Stimulated activated CD4-positive, alpha-beta T cell treated with anti-CD3 and anti-CD28 coated beads, Interleukin-15, amount 100 ng/mL, for 1 hour (primary cell): ENCODE measurements around the gene IKZF1.

Source experiments
- DNase-seq, 2 donors: peaks; one replicate each; pipeline ENCODE4 v3.0.0-alpha.2; 2020; ENCODE audit warnings: low read depth in 1 of 2, low spot score in 1 of 2

The IKZF1 gene

GRCh38 chr7:50436133-50436806 lies 131.8 kb downstream of the IKZF1 start:
- DNase-seq = no peak

GRCh38 chr7:50446542-50446960 lies 142.0 kb downstream of the IKZF1 start:
- no peak for DNase-seq

DNA sequence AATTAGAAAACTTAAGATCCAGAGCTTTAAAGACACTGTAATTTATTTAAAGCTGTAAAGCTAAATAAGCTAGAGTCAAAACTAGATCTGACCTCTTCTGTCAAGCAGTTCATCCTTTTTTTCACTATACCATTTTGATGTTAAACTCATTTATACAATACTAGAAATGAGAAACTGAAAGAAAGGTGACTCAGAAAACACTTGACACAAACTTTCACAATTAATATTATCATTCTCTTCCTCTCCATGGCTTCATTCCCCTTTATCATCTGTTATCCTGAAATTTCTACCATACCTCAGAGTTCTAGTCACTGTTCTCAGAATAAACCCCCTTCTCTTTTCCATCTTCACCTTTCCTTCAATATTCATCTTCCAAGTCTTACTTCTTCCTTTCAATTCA lies 144.3 kb downstream of the IKZF1 start:
- no peak for DNase-seq

GRCh38 chr7:50449501-50449880 lies 145.0 kb downstream of the IKZF1 start:
- DNase-seq = no peak

- DNase-seq = peak; percentile 65 to 79
Measured at GRCh38 chr7:50449881-50450589, 145.5 kb downstream of the IKZF1 start, which contains the start of gene FIGNL1. Gene FIGNL1 (minus strand): TSS chr7:50450350. CDS start chr7:50447287, 3,063 bp downstream.

DNA sequence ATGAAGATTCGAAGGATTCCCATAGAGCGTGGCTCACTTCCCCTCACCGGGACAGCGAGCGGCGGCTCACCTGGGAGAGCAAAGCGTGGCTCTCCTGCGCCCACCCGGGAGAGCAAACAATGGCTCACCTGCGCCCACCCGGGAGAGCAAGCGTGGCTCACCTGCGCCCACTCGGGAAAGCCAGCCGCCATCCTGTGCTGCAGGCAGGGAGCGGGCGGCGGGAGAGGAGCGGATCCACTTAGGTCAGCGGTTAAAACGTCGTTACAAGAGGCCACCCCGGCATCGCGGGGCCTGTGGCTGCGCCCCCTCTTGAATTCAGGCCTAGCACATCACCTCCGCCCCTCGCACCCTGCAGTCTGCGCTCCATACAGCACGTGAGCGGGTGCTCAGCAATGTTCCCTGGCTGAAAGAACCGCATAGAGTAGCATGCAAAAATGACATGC lies 146.1 kb downstream of the IKZF1 start:
- DNase-seq = no peak
